GM18907 (cell line): Measurements from ENCODE around the gene ZNF189.

Experiments used
- ATAC-seq: cut with Tn5 transposase; IDR thresholded peaks from one replicate; pipeline ENCODE4 v1.9.1; 2021; ENCODE audit warnings: mild to moderate bottlenecking, moderate library complexity; ENCODE audit not compliant: unreplicated experiment

Gene ZNF189

DNA sequence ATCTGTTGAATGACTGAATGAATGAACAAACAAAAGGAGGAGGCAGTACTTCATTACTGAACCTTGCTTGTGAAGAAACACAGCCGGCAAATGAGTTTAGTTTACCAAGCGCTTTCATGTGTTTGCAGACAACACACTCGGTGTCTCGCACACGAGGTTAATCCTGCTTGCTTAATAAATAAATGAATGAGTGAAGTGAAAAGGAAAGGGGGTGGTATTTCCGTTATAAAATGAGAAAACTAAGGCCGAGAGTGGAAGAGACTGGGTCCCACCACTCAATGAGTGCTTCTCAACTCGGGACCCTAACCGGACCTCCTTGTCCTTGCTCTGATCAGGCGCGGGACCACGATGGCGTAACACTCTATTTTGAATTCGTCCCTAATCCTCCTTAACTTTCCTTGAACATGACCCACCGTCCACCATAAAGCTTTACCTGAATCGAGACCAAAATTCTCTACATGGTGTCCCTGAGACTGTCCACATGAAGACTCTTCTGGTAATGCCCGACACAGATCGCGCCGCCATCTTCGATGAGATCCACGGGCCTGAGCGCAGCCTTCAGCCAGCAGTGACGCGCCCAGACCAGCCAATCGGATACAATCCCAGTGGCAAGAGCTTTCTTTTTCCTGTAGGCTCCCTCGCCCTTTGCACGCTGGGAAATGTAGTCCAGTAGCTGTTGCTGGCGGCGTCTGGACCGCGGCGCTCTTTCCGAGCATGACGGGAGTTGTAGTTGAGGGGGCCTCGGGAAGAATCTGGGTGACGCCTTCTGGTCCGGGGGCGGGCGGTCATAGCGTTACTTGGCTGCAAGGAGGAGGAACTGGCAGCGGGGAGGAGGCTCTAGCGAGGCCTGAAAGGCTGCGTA is at the start of gene ZNF189, which contains the start of gene MRPL50:
Gene ZNF189 (plus strand): TSS at position 784 of the 862 bp plus-strand sequence. CDS start 306 bp downstream, outside the sequence.
Gene MRPL50 (minus strand): TSS at position 551 of the 862 bp plus-strand sequence. CDS start 26 bp downstream, at position 525.
- peak; percentile 99 for ATAC-seq

DNA sequence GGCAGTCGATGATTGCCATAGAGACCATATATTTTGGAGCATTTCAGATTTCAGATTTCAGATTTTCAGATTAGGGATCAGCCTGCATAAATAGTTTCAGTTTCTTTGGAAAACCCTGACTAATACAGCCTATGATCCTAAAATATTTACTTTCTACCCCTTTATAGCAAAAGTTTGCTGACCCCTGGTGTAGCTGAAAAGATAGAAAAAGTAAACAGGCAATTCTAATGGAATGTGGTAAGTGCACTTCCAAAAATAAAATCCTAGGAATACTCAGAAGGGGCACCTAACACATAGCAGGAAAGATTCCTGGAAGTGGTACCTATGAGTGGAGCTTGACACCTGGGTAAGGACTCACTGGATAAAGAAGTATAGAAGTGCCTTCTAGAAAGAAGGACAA is 48.4 kb upstream of the ZNF189 start:
- no peak for ATAC-seq

DNA sequence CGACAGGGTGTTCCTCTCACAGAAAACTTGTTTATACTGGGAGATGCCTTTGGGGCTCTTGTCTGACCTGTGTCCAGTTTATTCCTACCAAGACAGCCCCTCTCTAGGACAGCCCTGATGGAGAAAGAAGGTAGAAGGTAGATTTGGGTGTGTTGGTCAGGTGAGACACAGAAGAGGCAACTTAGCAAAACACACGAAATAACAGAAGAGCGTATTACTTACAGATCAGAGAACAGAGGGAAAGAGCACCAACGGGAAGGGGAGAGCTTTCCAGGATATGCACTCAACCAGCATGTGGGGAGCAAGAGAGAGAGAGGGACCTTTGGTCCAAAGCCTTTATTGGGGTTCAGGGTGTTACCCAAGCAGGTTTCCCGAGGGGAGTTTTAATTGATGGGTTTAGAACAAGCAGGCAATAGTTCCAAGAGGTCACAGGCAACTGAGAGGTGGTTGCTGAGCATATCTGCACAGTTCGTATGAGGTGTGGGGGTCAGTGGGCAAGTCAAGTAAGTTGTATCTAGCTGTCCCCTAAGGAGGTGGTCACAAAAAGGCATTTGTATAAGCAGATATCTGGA is 45.7 kb upstream of the ZNF189 start:
- ATAC-seq, result no peak

DNA sequence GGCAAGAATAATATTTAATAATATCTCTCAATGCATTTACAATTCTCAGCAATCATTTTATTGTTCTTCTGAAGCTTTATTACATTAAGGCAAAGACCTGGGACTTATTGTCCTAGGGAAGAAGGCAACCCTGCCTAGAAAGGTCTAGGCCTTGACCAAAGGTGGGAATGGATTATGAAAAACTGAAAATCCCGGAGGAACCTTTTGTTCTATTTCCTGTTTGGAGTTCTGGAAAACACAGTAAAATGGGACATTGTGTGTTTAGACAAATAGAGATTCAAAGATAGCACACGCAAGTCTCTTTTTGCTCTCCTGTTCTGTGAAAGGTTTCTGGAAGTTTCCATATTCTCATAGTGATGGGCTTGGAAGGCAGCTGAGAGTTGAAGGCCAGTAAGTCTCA is 45.0 kb upstream of the ZNF189 start:
- no peak for ATAC-seq

DNA sequence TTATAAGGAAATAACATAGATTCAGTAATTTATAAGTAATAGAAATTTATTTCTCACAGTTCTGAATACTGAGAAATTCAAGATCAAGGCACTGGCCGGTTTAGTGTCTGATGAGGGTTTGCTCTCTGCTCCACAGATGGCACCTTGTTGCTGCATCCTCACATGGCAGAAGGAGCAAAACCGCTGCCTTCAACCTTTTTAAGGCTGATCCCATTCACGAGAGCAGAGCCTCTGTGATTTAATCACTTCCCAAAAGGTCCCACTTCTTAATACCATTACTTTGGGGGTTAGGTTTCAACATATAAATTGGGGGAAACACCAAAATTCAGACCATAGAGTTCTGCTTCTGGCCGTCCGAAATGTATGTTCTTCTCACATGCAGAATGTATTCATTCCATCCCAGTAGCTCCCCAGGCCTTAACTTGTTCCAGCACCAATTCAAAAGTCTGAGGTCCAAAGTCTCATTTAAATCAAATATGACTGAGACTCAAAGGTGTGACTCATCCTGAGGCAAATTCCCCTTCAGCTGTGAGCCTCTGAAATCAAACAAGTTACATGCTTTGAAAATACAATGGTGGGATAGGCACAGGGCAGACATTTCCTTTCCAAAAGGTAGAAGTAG is 44.4 kb upstream of the ZNF189 start:
- no peak for ATAC-seq

DNA sequence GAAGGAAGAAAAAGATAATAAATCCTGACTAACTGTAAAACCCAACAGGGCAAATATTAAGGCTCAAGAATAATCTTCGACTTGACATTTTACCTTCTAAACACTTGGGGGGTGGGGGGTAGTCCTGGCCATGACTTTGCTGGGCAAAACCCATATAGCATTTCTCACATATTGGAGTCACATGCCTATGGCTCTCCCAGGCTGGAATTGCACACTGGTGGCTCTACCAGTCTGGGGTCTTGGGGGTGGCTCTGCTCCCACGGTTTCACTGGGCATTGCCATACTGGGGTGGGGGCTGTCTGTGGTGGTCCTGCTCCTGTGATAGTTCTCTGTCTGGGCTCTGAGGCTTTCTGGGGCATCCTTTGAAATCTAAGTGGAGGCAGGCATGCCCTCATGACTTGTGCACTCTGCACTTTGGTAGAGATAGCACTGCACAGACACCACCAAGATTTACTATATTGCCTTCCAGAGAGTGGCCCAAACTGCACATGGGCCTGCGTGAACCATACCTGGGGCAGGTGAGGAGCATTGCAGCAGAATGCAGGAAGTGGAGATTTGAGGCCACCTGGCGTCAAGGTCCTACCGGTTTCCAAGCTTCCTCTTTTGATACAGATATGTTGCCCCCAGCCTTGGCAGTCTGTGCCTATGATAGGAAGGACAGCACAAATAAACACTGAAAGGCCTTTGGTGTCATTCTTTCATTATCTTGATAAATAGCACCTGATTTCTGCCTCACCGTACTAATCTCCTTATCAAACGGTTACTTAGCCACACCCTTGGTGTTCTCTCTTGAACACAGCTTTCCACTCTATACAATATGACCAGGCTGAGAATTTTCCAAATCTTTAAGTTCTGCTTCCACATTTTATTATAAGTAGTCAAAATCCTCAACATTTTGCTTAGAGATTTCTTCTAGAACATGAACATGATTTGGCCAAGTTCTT is 43.6 kb upstream of the ZNF189 start:
- ATAC-seq, result no peak

DNA sequence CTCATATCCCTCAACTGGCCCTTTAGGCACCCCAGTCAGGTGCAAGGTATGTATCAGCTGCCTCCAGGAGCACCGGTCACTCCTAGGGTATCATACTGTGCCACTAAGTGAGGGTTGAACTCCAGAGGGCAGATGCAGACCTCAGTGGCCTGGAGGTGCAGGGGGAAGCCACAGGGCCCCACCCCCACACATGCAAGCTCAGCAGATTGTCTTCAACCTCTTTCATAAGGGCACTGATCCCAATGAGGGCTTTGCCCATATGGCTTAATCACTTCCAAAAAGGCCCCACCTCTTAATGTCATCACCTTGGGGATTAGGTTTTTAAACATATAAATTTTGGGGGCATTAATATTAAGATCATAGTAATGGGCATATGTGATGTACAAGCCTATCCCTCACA is 42.0 kb upstream of the ZNF189 start:
- ATAC-seq, result no peak

DNA sequence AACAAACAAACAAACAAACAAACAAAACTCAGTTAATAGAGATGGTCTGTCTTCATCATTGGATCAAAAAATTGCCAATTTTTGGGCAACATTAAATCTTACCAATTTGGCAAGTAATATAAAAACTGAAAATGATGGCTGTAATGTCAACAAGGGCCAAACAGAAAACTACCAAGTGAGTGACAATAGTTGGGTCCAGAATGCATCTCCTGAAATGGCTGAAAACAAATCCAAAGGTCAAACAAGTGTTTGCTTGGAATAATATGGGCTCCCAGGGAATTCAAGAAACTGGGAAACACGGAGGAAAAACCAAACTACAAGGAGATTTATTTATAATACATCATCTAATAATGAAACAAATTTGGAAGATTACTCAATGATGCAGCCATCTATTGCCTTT is 39.0 kb upstream of the ZNF189 start:
- ATAC-seq, result no peak

DNA sequence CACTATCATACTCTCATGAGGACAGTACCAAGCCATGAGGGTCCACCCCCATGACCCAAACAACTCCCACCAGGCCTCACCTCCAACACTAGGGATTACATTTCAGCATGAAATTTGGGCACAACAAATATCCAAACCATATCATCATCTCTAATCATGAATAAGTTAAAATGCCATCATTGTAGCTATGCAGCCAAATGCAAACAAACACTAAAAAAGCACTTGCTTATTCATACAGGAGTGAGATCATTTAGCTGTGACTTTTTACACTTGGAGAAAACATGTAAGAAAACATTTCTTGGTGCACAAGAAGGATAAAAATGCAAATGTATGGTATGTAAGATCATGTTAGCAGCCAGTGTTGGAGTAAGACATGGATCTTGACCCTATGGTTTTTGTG is 38.0 kb upstream of the ZNF189 start:
- no peak for ATAC-seq

DNA sequence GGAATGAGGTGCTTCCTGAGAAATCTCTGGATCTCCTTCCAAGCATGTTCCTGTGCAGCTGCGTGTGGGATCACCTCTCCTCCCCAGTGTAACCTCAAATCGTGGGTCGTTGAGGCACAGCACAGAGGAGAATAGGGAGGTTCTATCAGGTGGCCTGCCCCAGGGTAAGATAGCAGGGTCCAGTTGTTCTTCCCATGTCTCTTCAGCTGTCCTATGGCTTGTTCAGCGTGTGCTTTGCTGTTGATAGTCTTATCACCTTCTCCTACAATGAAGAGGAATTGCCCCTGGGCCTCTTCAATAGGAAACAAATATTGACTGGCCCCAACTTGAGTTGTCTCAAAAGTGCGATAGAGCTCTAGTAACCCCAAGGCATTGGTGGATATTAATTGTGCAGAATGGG is 36.2 kb upstream of the ZNF189 start:
- ATAC-seq, result no peak

DNA sequence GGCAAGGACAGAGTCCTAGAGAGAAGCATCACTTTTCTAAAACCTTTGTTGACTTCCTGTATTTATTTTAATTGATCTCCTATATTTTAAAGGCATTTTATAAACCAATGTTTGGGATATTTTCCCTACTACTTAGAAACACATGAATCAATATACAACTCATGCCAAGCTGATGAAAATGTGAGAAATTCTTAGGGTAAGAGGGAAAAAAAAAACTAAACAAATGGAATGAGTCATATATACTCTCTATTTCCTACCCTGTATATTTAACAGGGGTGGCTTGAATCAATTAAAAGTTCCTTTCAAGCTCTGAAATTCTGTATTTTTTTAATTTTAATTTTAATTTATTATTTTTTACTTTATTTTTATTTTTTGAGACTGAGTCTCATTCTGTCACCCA is 33.5 kb upstream of the ZNF189 start:
- ATAC-seq, result no peak

DNA sequence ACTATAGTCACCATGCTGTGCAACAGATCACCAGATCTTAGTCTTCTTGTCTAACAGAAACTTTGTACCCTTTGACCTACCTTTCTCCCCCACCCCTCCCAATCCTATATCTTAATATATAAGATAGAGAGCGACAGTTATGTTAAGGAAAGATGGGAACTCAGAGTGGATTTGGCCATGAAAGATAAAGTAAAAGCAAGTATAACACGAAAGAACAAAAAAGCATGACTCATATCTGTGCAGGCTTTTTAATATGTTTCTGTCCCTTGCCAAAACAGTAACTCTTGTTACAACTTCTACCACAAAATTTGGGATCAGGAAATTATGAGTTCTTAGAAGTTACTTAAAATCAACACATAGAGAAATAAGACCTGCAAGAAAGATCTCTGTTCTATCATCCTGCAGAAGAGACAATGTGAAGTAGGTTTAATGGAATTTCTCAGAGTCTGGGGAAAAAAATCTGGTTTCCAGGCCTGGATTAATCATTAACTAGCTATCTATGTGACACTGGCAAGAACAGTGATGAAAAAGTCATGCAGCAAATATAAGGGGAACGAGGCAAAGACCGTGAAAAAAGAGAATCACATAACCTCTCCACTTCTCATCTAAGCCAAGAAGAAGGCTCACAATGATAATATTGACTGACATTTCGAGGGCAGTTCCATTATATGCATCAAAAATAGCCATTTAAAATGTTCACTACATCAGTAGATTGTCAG is 32.5 kb upstream of the ZNF189 start:
- no peak for ATAC-seq

DNA sequence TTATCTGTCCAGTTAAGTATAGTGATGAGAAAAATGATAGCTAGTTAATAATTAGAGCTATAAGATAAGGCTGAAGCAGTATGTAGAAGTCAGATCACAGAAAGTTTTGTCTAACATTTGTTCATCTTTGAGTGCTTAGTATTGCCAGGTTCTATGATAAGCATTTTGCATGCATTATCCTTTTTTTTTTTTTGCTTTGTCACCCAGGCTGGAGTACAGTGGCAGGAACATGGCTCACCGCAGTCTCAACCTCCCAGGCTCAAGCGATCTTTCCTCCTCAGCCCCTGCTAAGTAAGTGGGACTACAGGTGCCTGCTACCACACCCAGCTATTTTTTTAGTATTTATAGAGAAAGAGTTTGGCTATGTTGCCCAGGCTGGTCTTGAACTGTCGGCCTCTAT is 31.3 kb upstream of the ZNF189 start:
- ATAC-seq, result no peak

DNA sequence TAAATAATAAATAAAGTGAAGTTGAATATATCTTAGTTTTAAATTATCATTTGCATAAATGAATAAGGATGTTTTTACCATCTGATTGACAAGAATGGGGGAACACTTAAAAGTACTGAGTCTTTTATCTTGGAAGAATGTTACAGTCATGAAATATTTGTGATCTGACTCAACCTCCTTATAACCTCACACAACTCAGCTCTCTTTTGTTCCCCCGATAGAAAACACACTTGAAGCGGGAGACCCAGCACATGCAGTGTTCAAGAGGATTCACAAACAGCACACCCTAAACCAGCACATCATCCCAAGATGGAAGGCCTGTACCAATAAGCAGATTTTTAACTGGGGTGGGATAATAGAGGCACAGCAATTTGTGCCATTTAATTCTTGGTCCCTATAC is 29.4 kb upstream of the ZNF189 start:
- no peak for ATAC-seq

DNA sequence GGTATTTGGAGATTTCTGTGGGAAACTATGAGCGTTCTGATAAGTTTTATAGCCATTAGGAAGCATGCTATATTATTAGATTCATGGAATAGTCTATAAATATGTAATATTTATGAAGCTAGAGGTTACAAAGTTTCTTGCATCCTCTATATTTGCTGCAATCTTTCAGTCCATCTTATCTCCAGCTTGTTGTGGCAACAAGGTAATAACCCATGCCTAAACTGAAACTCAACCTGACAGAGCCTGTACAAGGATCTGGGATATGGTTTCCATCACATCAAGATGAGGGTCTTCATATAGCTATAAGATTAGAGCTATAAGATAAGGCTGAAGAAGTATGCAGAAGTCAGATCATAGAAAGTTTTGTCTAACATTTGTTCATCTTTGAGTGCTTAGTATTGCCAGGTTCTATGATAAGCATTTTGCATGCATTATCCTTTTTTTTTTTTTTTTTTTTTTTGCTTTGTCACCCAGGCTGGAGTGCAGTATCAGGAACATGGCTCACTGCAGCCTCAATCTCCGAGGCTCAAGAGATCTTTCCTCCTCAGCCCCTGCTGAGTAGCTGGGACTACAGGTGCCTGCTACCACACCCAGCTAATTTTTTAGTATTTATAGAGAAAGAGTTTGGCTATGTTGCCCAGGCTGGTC is 28.6 kb upstream of the ZNF189 start:
- no peak for ATAC-seq

DNA sequence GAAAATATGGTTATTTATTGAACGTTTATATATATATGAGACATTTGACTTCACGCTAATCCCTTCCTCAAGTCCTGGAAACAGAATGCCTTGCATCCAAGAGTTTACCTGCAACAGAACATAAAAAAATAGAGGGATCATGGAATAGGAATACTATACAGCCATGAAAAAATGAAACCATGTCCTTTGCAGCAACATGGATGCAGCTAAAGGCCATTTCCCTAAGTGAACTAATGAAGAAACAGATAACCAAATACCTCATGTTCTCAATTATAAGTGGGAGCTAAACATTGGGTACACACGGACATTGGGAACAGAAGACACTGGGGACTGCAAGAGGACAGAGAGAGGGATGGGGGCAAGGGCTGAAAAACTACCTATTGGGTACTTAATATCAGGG is 26.8 kb upstream of the ZNF189 start:
- no peak for ATAC-seq

DNA sequence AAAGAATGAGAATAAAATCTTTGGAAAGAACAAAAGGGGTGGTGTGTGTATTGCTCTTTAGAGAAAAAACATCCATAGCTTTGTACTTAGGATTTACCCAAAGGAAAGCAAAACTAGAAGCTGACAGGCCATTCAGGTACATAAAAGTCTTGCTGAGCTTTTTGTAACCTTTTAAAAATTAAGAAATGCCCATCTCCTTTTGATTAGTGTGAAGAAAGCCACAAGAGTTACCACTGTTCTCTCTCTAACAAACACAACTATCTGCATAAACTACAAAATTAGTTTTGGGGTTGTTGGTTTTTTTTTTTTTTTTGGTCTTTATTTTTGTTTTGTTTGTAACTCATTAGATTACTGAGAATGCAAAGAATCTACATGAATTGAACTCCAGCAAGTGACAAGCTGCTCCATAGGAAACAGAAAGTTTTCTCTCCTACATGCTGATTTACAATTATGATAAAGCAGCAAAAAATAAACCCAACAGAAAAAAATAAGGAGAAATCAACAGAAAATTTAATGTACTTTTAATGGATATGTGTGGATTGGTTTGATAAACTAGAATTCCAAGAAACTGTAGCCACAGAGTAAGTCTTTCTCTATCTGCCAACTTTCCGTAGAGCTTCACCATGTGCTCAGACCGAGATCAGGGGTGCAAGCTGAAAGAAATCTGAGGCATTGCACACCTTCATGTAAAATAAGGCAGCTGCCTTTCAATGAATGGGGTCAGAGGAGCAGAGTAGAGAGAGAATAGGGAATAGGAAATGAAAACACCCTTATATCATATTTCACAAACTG is 26.1 kb upstream of the ZNF189 start:
- ATAC-seq, result no peak

DNA sequence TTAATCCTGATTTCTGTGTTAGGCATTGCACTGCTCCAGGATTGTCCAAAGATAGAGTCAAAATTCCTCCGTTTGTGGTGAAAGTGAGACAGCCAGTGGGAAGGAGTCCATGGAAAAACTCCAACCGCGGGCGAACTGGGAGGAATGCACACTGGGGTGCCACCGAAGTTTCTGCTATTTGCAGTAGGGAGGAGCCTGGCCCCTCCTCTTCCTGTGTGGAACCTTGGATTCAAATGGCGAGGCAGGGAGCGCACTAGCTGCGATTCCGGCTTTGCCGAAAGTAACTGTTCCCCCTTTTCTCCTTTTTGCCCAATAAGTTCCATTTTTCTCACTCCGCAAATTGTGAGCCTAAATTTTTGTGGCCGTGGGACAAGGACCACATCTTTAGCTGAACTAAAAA is 23.1 kb upstream of the ZNF189 start:
- ATAC-seq, result no peak
